ENCODE results near the gene DUSP9.

DUSP9 gene

DNA sequence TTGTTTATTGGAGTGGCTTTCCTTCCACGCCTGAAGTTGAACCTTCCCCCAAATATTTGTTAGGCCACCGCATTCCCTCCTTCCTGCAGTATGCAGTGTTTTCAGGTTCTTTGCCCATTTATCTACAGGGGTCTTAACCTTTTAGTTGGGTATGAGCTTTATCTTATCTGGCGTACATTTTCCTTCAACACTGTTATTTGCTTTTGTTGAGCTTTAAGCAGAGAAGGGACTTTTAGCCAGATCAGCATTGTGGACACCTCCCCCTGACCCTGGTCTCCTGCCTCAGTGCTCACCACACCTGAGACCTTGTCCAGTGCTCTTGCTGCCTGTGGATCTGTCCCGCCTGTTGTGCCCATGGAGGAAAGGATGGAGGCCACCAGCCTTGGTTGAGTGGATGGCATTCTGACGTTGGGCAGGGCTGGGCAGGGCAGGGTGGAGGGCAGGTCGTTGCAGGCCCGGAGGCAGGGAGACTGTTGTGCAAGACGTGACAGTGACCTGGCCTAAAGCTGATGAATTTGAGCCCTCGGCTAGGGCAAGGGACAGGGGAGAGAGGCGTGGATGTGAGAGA is 998 bp upstream of the DUSP9 start:
- no peaks in the 10 kb centered on the region for H3K4me1 ChIP-seq (ENCODE audit: insufficient read depth, low read length)
- H3K27me3 ChIP-seq (ENCODE audit: control insufficient read depth in 1 of 2, insufficient read depth in 2 of 2, low read length in 2 of 2): peaks cover 31 to 88% of the 10 kb centered on the region in 2 donors
- no peak overlapping the region for H3K4me3 ChIP-seq (ENCODE audit: low read depth in 1 of 2, low read length in 2 of 2)
- no peak overlapping the region for H3K9ac ChIP-seq (ENCODE audit: low read length)
- H3K9me3 ChIP-seq (ENCODE audit: low read length): no peaks in the 10 kb centered on the region
- no peaks in the 10 kb centered on the region for H3K36me3 ChIP-seq (ENCODE audit: insufficient read depth, low read length)
- no peak overlapping the region for H3K27ac ChIP-seq (ENCODE audit: low read depth, low read length)

DNA sequence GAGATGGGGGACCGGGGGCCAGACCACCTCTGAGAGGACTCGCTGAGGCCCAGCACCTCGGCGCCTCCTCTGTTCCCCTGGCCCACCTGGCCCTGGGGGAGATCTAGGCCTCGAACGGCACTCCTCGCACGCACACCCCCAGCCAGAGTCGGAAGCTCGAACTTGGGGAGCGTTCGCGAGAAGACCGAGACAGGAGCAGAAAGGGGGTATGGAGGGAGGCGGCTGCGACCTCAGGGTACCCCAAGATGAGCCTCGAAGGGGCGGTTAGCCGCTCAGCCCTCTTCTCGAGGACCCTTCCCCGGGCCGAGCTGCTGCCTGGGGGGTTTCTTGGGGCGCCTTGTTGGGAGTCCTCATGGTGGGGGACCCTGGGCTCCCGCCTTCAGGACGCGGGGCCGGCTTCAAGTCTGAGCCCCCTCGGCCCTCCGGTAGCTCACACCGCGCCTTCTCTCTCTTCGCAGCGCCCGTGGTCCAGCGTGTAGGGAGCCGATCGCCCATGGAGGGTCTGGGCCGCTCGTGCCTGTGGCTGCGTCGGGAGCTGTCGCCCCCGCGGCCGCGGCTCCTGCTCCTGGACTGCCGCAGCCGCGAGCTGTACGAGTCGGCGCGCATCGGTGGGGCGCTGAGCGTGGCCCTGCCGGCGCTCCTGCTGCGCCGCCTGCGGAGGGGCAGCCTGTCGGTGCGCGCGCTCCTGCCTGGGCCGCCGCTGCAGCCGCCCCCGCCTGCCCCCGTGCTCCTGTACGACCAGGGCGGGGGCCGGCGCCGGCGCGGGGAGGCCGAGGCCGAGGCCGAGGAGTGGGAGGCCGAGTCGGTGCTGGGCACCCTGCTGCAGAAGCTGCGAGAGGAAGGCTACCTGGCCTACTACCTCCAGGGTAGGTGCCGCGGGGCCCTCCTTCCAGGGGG is 706 bp downstream of the DUSP9 start:
- H3K27ac ChIP-seq (ENCODE audit: low read depth, low read length): no peak overlapping the region
- no peaks in the 10 kb centered on the region for H3K36me3 ChIP-seq (ENCODE audit: insufficient read depth, low read length)
- no peaks in the 10 kb centered on the region for H3K4me1 ChIP-seq (ENCODE audit: insufficient read depth, low read length)
- no peak overlapping the region for H3K9ac ChIP-seq (ENCODE audit: low read length)
- peaks cover 26 to 78% of the 10 kb centered on the region in 2 donors for H3K27me3 ChIP-seq (ENCODE audit: control insufficient read depth in 1 of 2, insufficient read depth in 2 of 2, low read length in 2 of 2)
- no peak overlapping the region for H3K4me3 ChIP-seq (ENCODE audit: low read depth in 1 of 2, low read length in 2 of 2)
- no peaks in the 10 kb centered on the region for H3K9me3 ChIP-seq (ENCODE audit: low read length)

DNA sequence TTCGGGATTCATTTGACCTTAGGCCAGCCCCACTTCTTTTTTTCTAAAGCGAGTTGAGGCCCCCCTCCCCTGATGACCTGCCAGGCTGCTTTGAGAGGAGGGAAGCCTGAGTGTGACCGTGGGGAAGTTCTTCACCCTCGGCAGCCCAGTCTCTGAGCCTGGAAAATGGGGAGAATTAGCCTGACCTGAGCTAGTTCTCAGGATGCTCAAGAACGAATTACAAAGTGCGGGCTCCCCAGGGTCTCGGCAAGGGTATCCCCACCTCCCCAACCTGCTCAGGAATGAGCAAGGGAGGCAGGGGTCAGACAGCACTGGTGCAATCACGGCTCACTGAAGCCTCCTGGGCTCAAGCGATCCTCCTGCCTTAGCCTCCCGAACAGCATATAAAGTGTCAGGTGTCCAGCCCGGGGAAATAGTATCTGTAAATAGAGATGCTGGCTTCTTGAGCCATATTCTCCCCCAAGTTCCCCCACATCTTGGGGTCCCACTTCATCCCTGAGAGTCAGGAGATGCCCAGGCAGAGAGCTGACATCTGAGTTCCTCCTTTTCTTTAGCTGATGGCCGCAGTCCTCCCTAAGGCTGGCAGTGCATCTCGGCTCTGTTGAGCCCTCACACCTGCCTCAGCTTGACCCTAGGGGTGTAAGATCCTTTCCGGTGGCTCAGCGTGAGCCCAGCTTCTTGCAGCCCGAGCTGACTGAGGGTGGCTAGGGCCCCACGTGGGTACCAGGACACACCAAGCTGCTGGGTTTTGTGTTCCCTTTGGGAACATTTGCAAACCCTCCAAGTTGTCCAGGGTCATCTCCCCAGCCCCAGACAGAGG is 1.6 kb downstream of the DUSP9 start:
- Histone ChIP-seq H3K9ac (ENCODE audit: low read length) (no peak overlapping the region), H3K4me3 (ENCODE audit: low read depth in 1 of 2, low read length in 2 of 2) (no peak overlapping the region), H3K36me3 (ENCODE audit: insufficient read depth, low read length) (no peaks in the 10 kb centered on the region), H3K4me1 (ENCODE audit: insufficient read depth, low read length) (no peaks in the 10 kb centered on the region), H3K9me3 (ENCODE audit: low read length) (peaks cover 2% of the 10 kb centered on the region), H3K27ac (ENCODE audit: low read depth, low read length) (no peak overlapping the region), H3K27me3 (ENCODE audit: control insufficient read depth in 1 of 2, insufficient read depth in 2 of 2, low read length in 2 of 2) (peaks cover 23 to 69% of the 10 kb centered on the region in 2 donors)

- Histone ChIP-seq H3K27me3 (ENCODE audit: control insufficient read depth in 1 of 2, insufficient read depth in 2 of 2, low read length in 2 of 2) (peaks cover 23 to 65% of the 10 kb centered on the region in 2 donors), H3K9me3 (ENCODE audit: low read length) (peaks cover 10% of the 10 kb centered on the region), H3K36me3 (ENCODE audit: insufficient read depth, low read length) (no peaks in the 10 kb centered on the region), H3K9ac (ENCODE audit: low read length) (no peak overlapping the region), H3K4me3 (ENCODE audit: low read depth in 1 of 2, low read length in 2 of 2) (no peak overlapping the region), H3K4me1 (ENCODE audit: insufficient read depth, low read length) (no peaks in the 10 kb centered on the region), H3K27ac (ENCODE audit: low read depth, low read length) (no peak overlapping the region)
These were observed 2.3 kb downstream of the DUSP9 start for GRCh38 chrX:153649178-153649914.

DNA sequence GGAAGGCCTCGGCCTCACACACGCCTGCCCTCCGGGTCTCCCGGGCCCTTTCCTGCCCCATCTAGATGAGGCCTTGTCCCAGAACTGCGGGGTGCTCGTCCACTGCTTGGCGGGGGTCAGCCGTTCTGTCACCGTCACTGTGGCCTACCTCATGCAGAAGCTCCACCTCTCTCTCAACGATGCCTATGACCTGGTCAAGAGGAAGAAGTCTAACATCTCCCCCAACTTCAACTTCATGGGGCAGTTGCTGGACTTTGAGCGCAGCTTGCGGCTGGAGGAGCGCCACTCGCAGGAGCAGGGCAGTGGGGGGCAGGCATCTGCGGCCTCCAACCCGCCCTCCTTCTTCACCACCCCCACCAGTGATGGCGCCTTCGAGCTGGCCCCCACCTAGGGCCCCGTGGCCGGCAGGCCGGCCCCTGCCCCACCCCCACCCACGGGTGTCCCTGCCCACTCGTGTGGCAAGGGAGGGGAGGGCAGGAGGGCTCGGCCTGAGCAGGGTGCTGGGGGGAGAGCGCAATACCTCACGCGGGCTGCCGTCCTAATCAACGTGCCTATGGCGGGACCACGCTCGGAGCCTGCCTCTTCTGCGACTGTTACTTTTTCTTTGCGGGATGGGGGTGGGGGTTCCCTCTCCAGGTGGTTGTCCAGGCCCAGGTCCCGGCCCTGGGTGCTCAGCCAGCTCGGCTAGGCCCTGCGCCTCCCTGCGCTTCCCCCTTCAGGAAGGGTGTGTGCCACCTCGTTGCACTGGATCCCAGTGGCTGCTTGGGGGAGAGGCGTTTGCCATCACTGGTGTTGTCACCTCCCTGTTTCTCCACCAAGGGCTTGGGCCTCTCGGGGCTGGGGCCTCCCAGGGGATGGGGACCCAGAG is 3.1 kb downstream of the DUSP9 start:
- Histone ChIP-seq H3K9me3 (ENCODE audit: low read length) (peaks cover 12% of the 10 kb centered on the region), H3K9ac (ENCODE audit: low read length) (no peak overlapping the region), H3K27me3 (ENCODE audit: control insufficient read depth in 1 of 2, insufficient read depth in 2 of 2, low read length in 2 of 2) (peaks cover 15 to 57% of the 10 kb centered on the region in 2 donors)

DNA sequence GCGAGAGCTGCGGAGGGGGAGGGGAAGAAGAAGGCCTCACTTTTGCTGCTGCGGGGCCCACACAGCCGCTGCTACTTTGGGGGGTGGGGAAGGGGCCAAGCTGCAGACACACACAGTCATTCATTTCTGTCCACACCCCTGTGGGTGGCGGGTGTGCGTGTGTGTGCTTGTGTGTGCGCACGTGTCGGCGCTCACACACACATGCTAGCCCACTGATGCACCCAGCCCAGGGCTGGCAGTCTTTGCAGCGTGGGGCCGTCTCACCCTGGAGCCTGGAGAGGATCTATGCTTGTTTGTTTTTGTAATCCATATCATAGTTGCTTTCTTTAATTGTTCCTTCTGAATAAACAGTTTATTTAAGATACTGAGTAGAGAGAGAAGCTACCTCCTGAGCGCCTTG is 4.0 kb downstream of the DUSP9 start:
- no peak overlapping the region for H3K9ac ChIP-seq (ENCODE audit: low read length)
- no peaks in the 10 kb centered on the region for H3K36me3 ChIP-seq (ENCODE audit: insufficient read depth, low read length)
- H3K27ac ChIP-seq (ENCODE audit: low read depth, low read length): no peak overlapping the region
- no peak overlapping the region for H3K4me3 ChIP-seq (ENCODE audit: low read depth in 1 of 2, low read length in 2 of 2)
- no peaks in the 10 kb centered on the region for H3K4me1 ChIP-seq (ENCODE audit: insufficient read depth, low read length)
- peaks cover 12% of the 10 kb centered on the region for H3K9me3 ChIP-seq (ENCODE audit: low read length)
- peaks cover 10 to 49% of the 10 kb centered on the region in 2 donors for H3K27me3 ChIP-seq (ENCODE audit: control insufficient read depth in 1 of 2, insufficient read depth in 2 of 2, low read length in 2 of 2)

More for the DNA sequence above, 3.1 kb downstream of the DUSP9 start:
- no peak overlapping the region for H3K4me3 ChIP-seq (ENCODE audit: low read depth in 1 of 2, low read length in 2 of 2)
- no peaks in the 10 kb centered on the region for H3K36me3 ChIP-seq (ENCODE audit: insufficient read depth, low read length)
- H3K4me1 ChIP-seq (ENCODE audit: insufficient read depth, low read length): no peaks in the 10 kb centered on the region
- no peak overlapping the region for H3K27ac ChIP-seq (ENCODE audit: low read depth, low read length)

DNA sequence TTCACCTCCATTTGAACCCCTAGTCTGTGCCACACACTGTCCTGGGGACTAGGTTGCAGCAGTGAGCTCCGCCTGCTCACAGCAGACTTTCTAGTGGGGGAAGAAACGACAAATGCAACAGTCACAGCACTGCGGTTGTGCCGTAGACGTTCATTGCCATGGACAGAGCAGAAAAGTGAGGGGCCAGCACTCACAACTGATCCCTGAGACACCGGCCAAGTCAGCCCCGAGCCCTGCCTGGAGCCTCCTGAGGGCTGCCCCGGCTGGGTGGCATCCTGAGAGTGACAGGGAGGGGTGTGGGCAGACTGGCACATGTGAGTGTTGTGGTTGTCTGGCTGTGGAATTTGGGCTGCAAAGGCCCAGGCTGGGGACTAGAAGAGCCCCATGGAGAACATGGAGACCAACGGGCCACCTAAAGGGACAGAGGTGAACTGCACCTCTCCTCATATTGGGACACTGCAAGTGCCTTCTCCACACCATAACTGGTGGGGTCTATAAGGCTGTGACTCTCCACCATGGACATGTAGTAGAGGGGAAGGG is 4.6 kb downstream of the DUSP9 start:
- peaks cover 3 to 43% of the 10 kb centered on the region in 2 donors for H3K27me3 ChIP-seq (ENCODE audit: control insufficient read depth in 1 of 2, insufficient read depth in 2 of 2, low read length in 2 of 2)
- no peak overlapping the region for H3K4me3 ChIP-seq (ENCODE audit: low read depth in 1 of 2, low read length in 2 of 2)
- no peaks in the 10 kb centered on the region for H3K4me1 ChIP-seq (ENCODE audit: insufficient read depth, low read length)
- H3K36me3 ChIP-seq (ENCODE audit: insufficient read depth, low read length): no peaks in the 10 kb centered on the region
- H3K27ac ChIP-seq (ENCODE audit: low read depth, low read length): no peak overlapping the region
- H3K9ac ChIP-seq (ENCODE audit: low read length): no peak overlapping the region
- peaks cover 12% of the 10 kb centered on the region for H3K9me3 ChIP-seq (ENCODE audit: low read length)

GRCh38 chrX:153653556-153653955 is 6.6 kb downstream of the DUSP9 start:
- Histone ChIP-seq H3K9ac (ENCODE audit: low read length) (no peak overlapping the region), H3K4me3 (ENCODE audit: low read depth in 1 of 2, low read length in 2 of 2) (no peak overlapping the region), H3K4me1 (ENCODE audit: insufficient read depth, low read length) (no peaks in the 10 kb centered on the region), H3K27ac (ENCODE audit: low read depth, low read length) (no peak overlapping the region), H3K9me3 (ENCODE audit: low read length) (peaks cover 12% of the 10 kb centered on the region), H3K36me3 (ENCODE audit: insufficient read depth, low read length) (no peaks in the 10 kb centered on the region), H3K27me3 (ENCODE audit: control insufficient read depth in 1 of 2, insufficient read depth in 2 of 2, low read length in 2 of 2) (peaks cover 0 to 26% of the 10 kb centered on the region in 2 donors)

DNA sequence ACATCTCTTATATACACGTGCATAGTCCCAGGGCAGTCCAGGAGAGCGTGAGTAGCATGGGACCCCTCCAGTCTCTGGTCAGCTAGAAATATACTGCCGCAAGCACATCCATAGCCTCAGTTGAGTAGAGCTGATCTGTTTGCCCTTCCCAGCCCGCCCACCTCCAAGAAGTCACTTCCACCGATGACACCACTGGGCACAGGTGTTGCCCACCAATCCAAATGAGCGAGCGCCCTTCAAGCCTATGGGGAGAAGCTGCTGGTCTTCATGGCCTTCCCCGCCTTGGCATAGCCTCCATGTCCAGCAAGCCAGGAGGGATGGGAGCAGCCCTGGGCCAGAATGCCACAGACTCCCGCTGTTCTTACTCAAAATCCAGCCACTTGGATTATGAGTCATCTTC is 10.2 kb downstream of the DUSP9 start:
- Histone ChIP-seq H3K27me3 (ENCODE audit: control insufficient read depth in 1 of 2, insufficient read depth in 2 of 2, low read length in 2 of 2) (peaks cover 9% of the 10 kb centered on the region in 2 donors), H3K9me3 (ENCODE audit: low read length) (peaks cover 12% of the 10 kb centered on the region), H3K36me3 (ENCODE audit: insufficient read depth, low read length) (no peaks in the 10 kb centered on the region), H3K4me1 (ENCODE audit: insufficient read depth, low read length) (no peaks in the 10 kb centered on the region), H3K9ac (ENCODE audit: low read length) (no peak overlapping the region), H3K27ac (ENCODE audit: low read depth, low read length) (no peak overlapping the region), H3K4me3 (ENCODE audit: low read depth in 1 of 2, low read length in 2 of 2) (no peak overlapping the region)

GRCh38 chrX:153659268-153659667 is 12.3 kb downstream of the DUSP9 start:
- no peaks in the 10 kb centered on the region for H3K4me1 ChIP-seq (ENCODE audit: insufficient read depth, low read length)
- peaks cover 3% of the 10 kb centered on the region for H3K9me3 ChIP-seq (ENCODE audit: low read length)
- H3K9ac ChIP-seq (ENCODE audit: low read length): no peak overlapping the region
- no peak overlapping the region for H3K27ac ChIP-seq (ENCODE audit: low read depth, low read length)
- no peak overlapping the region for H3K4me3 ChIP-seq (ENCODE audit: low read depth in 1 of 2, low read length in 2 of 2)
- H3K27me3 ChIP-seq (ENCODE audit: control insufficient read depth in 1 of 2, insufficient read depth in 2 of 2, low read length in 2 of 2): peaks cover 9% of the 10 kb centered on the region in 2 donors
- no peaks in the 10 kb centered on the region for H3K36me3 ChIP-seq (ENCODE audit: insufficient read depth, low read length)
